ENCODE data around the gene TMEM271.

The TMEM271 gene

GRCh38 chr4:576245-576821 is at the start of gene TMEM271:
Gene TMEM271, minus strand, starts transcription at chr4:576295. Its CDS starts 233 bp downstream, at chr4:576062.
- TF ChIP-seq CTCF (IDR thresholded peaks at IDR 0.05) = no peak

GRCh38 chr4:625631-626161 is 49.6 kb upstream of the TMEM271 start:
- TF ChIP-seq CTCF (IDR thresholded peaks at IDR 0.05) = no peak

GRCh38 chr4:624705-625590 is 48.9 kb upstream of the TMEM271 start, which contains the start of gene PDE6B:
Gene PDE6B, plus strand, starts transcription at chr4:625573. Its CDS starts 54 bp downstream, at chr4:625627.
- no peak for TF ChIP-seq CTCF (IDR thresholded peaks at IDR 0.05)

GRCh38 chr4:623914-624566 is 47.9 kb upstream of the TMEM271 start:
- no peak for TF ChIP-seq CTCF (IDR thresholded peaks at IDR 0.05)

- no peak for TF ChIP-seq CTCF (IDR thresholded peaks at IDR 0.05)
These were observed 47.2 kb upstream of the TMEM271 start for GRCh38 chr4:622996-623913.

- TF ChIP-seq CTCF (IDR thresholded peaks at IDR 0.05) = no peak
These were observed 46.2 kb upstream of the TMEM271 start for GRCh38 chr4:622071-622995.

Measured in LNCAP (cell line).